NCI-H1694 (cell line): Measurements from ENCODE around the gene TMEM91.
"Not testable (repeated sequence)": the region's sequence is repeated elsewhere in the genome, so short reads cannot be mapped to it uniquely, and the experiment has no call there.

Experiments used
- DNase-seq: peaks from one replicate; lab custom pipeline; 2025; lab: John Stamatoyannopoulos, UW

TMEM91 gene

DNA sequence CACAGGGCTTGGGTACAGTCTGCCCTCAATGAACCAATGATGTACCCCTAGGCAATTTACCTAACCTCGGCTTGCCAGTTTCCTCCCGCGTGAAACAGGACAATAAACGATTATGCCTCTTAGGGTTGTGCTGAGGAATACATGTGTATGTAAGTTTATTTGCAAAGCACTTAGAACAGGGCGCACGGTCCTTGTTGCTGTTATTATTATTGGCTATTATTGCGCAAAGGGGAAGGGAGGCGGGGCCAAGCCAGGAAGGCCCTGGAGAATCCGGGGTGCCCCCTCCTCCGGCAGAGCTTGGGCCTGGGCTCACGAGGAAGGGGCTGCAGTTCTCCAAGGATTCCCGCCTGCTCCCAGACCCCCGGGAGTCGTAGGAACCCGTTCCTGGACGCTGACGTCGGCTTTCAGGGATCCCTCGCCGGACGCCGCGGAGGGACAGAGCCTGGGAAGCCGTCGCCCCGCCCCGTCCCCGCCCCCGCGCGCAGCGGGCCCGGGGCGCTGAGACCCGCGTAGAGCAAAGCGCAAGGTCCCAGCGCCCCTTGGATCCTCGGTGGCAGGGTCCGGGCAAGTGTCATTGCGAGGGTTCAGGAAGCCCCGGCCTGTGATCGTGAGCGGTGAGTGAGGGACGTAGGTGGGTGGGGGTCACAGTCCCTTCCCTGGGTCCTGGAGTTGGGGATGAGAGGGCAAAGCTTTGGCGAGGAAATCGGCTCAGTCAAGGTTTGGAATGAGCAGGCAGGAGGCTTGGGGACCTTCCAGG, at the start of gene TMEM91:
TMEM91 (plus strand) TSS at position 293 of the 757 bp plus-strand sequence. CDS start 1,777 bp downstream, outside the sequence.
- DNase-seq, result no peak

DNA sequence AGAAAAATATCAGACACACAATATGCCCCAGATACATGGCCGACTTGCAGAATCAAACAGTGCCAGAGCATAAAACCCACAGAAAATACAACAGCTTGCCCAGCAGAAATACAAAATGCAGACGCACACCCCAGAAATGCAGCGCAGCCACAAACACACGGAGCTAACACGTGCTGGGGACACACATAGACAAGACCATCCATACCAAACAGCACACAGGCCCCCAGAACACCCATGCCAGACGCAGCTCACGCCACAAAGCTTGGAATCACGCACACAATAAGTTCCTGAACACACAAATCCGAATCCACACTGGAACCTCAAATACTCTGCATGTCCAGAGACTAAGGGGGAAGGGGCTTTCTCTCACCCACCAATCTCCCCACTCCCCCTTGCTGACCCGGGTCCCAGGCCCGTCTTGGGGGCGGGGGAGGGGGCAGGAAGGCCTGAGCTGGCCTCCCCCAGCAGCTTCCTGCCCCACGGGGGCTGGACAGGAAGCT, 49.2 kb upstream of the TMEM91 start:
- DNase-seq, result no peak

DNA sequence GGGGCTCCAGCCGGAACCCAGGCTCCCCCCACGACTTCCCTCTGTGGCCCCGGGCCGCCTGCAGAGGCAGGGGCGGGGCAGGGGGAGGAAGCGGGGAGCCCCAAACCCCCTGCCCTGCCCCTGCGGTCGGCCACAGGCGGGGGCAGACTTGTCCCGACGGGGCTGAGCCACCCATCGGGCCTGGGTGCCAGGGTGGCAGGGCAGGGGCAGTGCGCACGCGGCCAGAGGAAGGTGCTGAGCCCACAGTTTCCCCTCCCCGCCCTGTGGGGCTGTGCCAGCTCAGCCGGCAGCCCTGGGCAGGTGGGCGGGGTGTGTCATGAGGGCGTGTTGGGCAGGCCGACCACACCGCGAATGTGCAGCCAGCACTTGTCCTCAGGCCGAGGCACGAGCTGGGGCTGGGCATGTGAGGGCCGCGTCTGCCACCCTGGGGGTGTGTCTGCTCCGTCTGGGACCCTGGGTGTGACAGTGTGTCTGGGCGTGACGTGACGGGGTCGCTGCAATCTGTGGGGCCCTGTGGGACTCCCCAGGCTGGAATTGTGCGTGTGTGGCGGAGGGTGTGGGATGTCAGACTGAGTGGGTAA, 48.7 kb upstream of the TMEM91 start:
- no peak for DNase-seq

DNA sequence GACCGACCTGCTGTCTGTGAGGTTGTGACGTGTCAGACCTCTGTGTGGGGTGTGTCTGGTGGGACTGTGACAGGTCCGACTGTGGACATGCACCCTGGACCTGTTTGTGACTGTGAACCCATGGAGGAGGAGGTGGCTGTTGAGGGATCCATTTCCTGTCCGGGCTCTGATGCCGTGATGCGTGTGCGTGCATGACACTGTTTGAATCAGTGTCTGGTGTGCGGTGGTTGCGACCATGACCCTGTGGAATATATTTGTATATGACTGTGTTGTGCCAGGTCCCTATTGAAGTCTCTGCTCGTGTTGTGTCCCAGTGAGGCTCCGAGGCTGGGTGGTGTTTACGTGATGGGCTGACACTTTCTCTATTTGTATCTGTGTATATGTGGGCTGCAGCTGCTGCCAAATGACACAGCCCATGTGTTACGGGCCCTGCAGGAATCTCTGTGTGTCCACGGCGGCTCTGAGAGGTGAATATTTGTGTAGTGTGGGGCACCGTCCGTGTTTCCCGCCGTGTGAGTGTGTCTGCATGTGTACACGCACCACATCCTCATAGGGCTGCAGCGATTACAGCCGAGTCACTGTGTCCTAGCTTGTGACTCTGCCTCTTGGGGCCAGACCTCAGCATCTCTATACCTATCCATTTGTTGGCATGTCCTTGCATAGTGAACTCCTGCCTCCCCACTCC, 48.0 kb upstream of the TMEM91 start:
- DNase-seq, result no peak

GRCh38 chr19:41328842-41329225, 47.5 kb upstream of the TMEM91 start:
- DNase-seq, result no peak

DNA sequence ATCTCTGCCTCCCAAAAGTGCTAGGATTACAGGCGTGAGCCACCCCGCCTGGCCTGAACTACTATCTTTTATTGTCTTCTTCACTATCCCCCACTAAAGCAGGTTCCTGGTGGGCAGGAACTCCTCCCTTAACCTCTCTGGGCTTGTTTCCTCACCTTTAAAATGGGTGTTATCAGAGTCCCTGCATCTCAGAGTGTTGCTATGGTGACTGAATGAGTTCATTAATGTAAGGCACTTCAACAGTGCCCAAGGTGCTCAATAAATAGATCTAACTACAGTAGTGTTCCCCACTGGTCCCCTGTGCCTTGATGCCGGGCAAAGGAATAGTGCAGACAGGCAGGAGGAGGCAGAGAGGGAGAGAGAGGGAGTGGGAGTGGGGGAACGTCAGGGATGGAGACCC, 45.9 kb upstream of the TMEM91 start:
- no peak for DNase-seq

GRCh38 chr19:41330946-41331678, 45.2 kb upstream of the TMEM91 start:
- no peak for DNase-seq

DNA sequence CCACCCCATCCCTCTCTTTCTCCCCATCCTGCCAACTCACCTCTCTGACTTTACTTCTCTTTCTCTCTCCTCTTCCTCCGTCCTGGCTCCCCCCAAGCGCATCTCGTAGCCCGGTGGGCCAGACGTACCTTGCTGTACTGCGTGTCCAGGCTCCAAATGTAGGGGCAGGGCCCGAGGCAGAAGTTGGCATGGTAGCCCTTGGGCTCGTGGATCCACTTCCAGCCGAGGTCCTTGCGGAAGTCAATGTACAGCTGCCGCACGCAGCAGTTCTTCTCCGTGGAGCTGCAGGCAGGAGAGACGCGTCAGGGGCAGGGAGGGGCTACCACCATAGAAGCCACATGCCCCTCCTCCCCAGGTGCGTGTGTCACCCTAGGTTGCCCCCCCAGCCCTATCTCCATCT, 44.3 kb upstream of the TMEM91 start:
- no peak for DNase-seq

DNA sequence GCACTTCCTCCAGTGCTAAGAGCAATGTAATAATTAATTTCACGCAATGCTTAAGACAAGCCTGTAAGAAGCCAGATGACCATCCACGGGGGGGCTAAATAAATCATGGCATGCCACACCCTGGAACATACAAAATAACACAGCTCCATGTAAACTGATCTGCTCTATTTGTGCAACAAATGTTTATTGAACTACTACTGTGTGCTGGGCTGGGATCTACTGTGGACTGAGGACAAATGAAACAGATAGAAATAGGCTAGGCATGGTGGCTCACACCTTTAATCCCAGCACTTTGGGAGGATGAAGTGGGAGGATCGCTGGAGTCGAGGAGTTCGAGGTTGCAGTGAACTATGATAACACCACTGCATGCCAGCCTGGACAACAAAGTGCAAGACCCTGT, 43.9 kb upstream of the TMEM91 start:
- DNase-seq, result no peak

GRCh38 chr19:41334793-41335192, 41.5 kb upstream of the TMEM91 start:
- DNase-seq, result no peak

DNA sequence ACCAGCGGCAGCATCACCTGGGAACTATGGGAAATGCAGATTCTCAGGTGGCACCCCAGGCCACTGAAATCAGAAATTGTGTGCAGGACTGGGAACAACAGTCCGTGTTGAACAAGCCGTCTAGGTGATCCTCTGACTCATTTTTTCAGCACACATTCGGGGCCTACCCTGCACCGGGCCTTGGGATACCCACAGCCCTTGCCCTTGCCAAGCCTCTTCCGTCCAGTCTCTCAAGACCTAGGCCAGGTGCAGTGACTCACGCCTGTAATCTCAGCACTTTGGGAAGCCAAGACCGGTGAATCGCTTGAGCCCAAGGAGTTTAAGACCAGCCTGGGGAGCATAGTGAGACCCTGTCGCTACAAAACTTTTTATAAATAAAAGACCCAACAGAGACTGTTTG, 40.9 kb upstream of the TMEM91 start:
- no peak for DNase-seq

DNA sequence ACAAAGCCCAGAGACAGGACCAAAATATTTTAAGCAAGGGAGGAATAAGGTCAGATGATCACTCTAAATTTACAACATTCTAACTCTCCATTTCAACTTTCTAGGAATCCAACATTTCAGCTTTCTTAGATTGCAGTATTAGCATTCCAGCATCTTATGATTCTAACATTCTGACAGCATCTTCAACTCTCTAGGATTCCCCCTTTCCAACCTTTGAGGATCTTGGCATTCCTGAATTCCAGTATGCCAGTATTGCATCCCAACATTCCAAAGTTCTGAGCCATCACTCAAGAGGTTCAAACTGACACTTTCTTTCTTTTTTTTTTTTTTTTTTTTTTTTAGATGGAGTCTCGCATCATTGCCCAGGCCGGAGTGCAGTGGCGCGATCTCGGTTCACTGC, 36.4 kb upstream of the TMEM91 start:
- DNase-seq, result no peak

GRCh38 chr19:41341669-41342490, 34.5 kb upstream of the TMEM91 start:
- DNase-seq, result no peak

DNA sequence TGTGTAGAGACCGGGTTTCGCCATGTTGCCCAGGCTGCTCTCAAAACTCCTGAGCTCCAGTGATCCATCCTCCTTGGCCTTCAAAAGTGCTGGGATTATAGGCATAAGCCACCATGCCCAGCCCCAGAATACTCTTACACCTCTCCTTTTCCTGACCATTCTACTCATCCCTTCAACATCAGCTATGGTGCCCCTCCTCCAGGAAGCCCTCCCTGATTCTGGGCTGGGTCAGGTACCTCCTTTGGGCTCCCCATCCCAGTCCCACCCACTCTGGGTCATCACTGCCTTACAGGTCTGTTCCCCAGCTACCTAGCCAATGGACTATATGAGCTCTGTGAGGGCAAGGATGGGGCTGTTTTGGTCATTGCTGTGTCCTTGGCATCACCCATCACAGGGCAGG, 32.2 kb upstream of the TMEM91 start:
- no peak for DNase-seq

GRCh38 chr19:41346916-41347315, 29.4 kb upstream of the TMEM91 start:
- not testable (repeated sequence) for DNase-seq

DNA sequence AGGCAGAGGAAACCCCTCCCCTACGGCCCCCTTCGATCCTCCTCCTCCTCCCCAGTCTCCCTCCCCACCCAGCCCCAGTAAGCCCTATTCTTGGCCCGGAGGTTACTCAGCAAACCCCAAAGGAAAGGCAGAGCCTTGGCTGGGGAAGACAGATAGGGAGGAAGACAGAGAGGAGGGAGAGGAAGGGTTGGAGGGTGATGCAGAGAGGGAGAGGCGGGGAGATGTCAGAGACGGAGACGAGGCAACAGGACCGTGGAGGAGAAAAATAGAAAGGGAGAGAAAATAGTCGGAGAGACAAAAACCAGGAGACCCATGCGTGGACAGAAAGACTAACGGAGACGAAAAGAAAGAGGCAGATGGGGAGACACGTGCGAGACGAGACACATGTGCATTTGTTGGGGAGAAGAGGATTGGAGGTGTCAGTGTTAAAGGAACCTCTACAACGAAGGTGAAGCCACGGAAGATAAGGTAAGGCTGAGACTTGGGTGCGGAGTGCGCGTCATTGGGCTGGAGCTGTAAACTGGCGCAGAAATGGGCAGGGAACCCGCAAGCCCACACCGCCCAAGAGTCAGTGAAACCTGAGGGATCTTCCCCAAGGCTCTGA, 25.5 kb upstream of the TMEM91 start:
- DNase-seq, result no peak

DNA sequence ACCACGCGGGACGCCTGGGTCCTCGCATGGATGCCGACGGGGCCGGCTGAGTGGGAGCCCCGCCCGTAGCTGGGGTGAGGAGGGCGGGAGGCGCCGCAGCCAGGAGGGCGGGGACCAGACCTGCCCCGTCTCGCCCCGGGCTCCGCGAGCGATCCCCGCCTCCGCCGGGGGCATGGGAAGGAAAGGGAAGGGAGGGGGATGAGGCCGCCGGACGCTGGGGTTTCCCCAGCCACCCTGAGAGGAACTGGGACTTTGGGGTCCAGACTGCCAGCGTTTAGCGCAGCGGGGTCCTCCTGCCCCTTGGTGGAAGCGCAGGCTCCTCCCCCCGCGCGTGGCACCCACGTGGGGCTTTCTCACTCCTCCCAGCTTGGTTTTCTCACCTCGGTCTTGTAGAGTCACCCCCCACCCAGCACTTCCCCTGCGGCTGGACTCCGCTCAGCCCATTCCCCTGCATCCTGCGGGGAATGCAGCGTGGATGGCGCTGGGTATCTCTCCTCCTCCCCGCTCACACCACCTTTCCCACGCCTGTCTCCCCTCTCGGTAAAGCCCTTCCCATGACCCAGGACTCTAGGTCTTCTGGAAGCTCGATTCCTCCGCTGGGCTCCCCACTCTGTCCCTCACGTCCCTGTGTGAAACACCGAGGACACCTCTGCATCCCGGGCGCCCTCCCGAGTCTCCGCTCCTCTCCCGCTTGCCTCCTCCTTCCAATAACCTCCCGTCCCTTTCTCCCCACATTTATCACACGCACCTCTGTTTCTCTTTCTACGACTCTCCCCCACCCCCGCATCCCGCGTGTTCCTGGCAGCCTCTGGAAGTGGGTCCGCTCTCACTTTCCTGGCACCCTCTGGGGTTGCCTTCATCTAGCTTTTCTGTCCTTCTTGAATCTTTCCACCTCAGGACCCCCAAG, 24.7 kb upstream of the TMEM91 start:
- no peak for DNase-seq

DNA sequence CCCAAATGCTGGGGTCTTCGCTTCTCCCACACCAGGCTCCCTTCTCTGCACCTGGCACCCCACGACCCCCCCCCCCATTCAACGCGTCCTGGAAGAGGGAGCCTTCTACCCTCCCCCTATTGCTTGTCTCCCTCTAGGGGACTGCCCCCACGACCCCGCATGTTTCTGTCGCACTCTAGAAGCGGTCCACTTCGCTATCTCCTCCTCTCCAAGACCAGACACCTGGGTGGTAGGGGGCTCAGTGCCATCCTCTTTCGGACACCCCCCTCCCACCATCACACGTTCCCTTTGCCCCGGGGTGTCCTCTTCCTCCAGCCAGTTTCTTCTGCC, 24.1 kb upstream of the TMEM91 start:
- DNase-seq, result no peak

GRCh38 chr19:41352609-41353465, 23.5 kb upstream of the TMEM91 start:
- DNase-seq, result no peak
